Fibroblast of lung (primary cell): ENCODE data around the gene CDC123.

ENCODE experiments used
- CTCF ChIP-seq, 2 donors: IDR thresholded peaks in 1 of 2; conservative IDR thresholded peaks in 1 of 2; 1 replicate in 1 of 2; 2 replicates in 1 of 2; pipeline ENCODE4 v1.5.1; 2011 to 2012; ENCODE audit warnings: low read length in 2 of 2, control low read depth in 1 of 2, inconsistent platforms in 1 of 2, low read depth in 1 of 2, mild to moderate bottlenecking in 1 of 2
- EZH2 ChIP-seq: IDR thresholded peaks from 2 replicates; pipeline ENCODE4 v1.5.1; 2012; ENCODE audit warnings: low read length, control low read depth, mild to moderate bottlenecking; ENCODE audit errors: missing control alignments

- TF ChIP-seq CTCF (conservative IDR thresholded peaks at IDR 0.05 in 1 of 2, IDR thresholded peaks at IDR 0.05 in 1 of 2; ENCODE audit: low read depth in 1 of 2, low read length in 2 of 2): no peak
- TF ChIP-seq EZH2: no peak
Observed at GRCh38 chr10:12255048-12255447, 59.1 kb downstream of the CDC123 start.
